RWPE2 (cell line): ENCODE results near the gene COMT.
"Not testable (repeated sequence)": the region's sequence is repeated elsewhere in the genome, so short reads cannot be mapped to it uniquely, and the experiment has no call there.

Experiments used
- ATAC-seq: fragments of 200-7000 bp; cut with Tn5 transposase; 3 replicates; pipeline ENCODE4 v1.9.1; 2021; ENCODE audit warnings: low read depth
- DNase-seq: peaks from one replicate; pipeline ENCODE4 v3.0.0-alpha.2; 2020; ENCODE audit warnings: low spot score
- H3K27ac ChIP-seq: fragments of 450-650 bp; 2 replicates; pipeline ENCODE4 v1.5.1; 2017; ENCODE audit warnings: mild to moderate bottlenecking; ENCODE audit not compliant: poor library complexity, severe bottlenecking
- H3K27me3 ChIP-seq: fragments of 250-450 bp; sonication (Bioruptor Pico); 2 replicates; pipeline ENCODE4 v1.5.1; 2021; ENCODE audit warnings: mild to moderate bottlenecking, moderate library complexity; ENCODE audit not compliant: insufficient read depth, poor library complexity, severe bottlenecking
- H3K36me3 ChIP-seq: fragments of 250-450 bp; sonication (Bioruptor Pico); 2 replicates; pipeline ENCODE4 v1.5.1; 2020; ENCODE audit warnings: low read depth, mild to moderate bottlenecking, moderate library complexity
- H3K4me1 ChIP-seq: fragments of 250-450 bp; sonication (Bioruptor Pico); 2 replicates; pipeline ENCODE4 v1.5.1; 2021; ENCODE audit warnings: mild to moderate bottlenecking, moderate library complexity; ENCODE audit not compliant: insufficient read depth, poor library complexity, severe bottlenecking
- H3K4me3 ChIP-seq: fragments of 250-450 bp; sonication (Bioruptor Pico); 2 replicates; pipeline ENCODE4 v1.5.1; 2021; ENCODE audit warnings: mild to moderate bottlenecking, moderate library complexity; ENCODE audit not compliant: severe bottlenecking
- H3K9me3 ChIP-seq: fragments of 250-450 bp; sonication (Bioruptor Pico); 2 replicates; pipeline ENCODE4 v1.5.1; 2021; ENCODE audit warnings: mild to moderate bottlenecking, moderate library complexity; ENCODE audit not compliant: severe bottlenecking
- CTCF ChIP-seq: fragments of 450-650 bp; IDR thresholded peaks from one replicate; pipeline ENCODE4 v1.5.1; 2017; ENCODE audit warnings: mild to moderate bottlenecking, moderate library complexity; ENCODE audit not compliant: poor library complexity, severe bottlenecking

The COMT gene

GRCh38 chr22:19905347-19906276, 36.0 kb upstream of the COMT start:
- peaks cover 8% of the 10 kb centered on the region for H3K36me3 ChIP-seq
- ATAC-seq (no peak), DNase-seq (no peak)
- no peaks in the 10 kb centered on the region for H3K9me3 ChIP-seq
- H3K4me1 ChIP-seq = no peaks in the 10 kb centered on the region
- H3K27me3 ChIP-seq = no peaks in the 10 kb centered on the region
- no peak for TF ChIP-seq CTCF
- no peak overlapping the region for H3K4me3 ChIP-seq
- H3K27ac ChIP-seq = no peak overlapping the region

GRCh38 chr22:19906864-19907263, 34.7 kb upstream of the COMT start:
- DNase-seq, H3K4me3 ChIP-seq, H3K9me3 ChIP-seq, H3K4me1 ChIP-seq, H3K27ac ChIP-seq, H3K27me3 ChIP-seq, ATAC-seq: not testable (repeated sequence)
- H3K36me3 ChIP-seq = peaks cover 10% of the 10 kb centered on the region

- H3K9me3 ChIP-seq, H3K27me3 ChIP-seq, H3K4me3 ChIP-seq, H3K27ac ChIP-seq, ATAC-seq, H3K4me1 ChIP-seq, DNase-seq: not testable (repeated sequence)
- H3K36me3 ChIP-seq = peaks cover 10% of the 10 kb centered on the region
These were observed 33.7 kb upstream of the COMT start for GRCh38 chr22:19907902-19908301.

GRCh38 chr22:19909350-19910179, 32.0 kb upstream of the COMT start:
- ATAC-seq (peak; percentile 95), DNase-seq (peak; percentile 75)
- Histone ChIP-seq H3K27ac (no peak overlapping the region), H3K36me3 (peaks cover 25% of the 10 kb centered on the region), H3K4me3 (no peak overlapping the region), H3K4me1 (no peaks in the 10 kb centered on the region), H3K9me3 (peaks cover 2% of the 10 kb centered on the region), H3K27me3 (no peaks in the 10 kb centered on the region)
- TF ChIP-seq CTCF = peak; percentile 84

- no peak for DNase-seq
- Histone ChIP-seq H3K9me3 (peaks cover 2% of the 10 kb centered on the region), H3K4me3 (no peak overlapping the region), H3K27me3 (no peaks in the 10 kb centered on the region), H3K27ac (no peak overlapping the region), H3K4me1 (no peaks in the 10 kb centered on the region), H3K36me3 (peaks cover 32% of the 10 kb centered on the region)
- TF ChIP-seq CTCF = peak; percentile 68
- peak; percentile 8; the same call in 1 of the 3 replicates for ATAC-seq
These were observed 31.3 kb upstream of the COMT start for GRCh38 chr22:19910180-19910744.
